Neutrophil (primary cell): ENCODE data around the gene PLEKHB2.

ENCODE experiments used
- H3K27ac ChIP-seq: fragments of 200-600 bp; sonication (generic); 2 replicates; pipeline ENCODE4 v1.5.1; 2016; ENCODE audit warnings: mild to moderate bottlenecking, moderate library complexity
- H3K27me3 ChIP-seq: fragments of 200-600 bp; sonication (generic); 2 replicates; pipeline ENCODE4 v1.6.0; 2016; ENCODE audit warnings: mild to moderate bottlenecking
- H3K36me3 ChIP-seq: fragments of 200-600 bp; sonication (generic); 2 replicates; pipeline ENCODE4 v1.5.1; 2017
- H3K4me1 ChIP-seq, 2 experiments: fragments of 200-600 bp in 1 of 2; sonication (generic) in 1 of 2; 1 replicate in 1 of 2; 2 replicates in 1 of 2; pipeline versions ENCODE4 v1.5.1 to v1.6.1; 2013 to 2016; ENCODE audit warnings: low read depth in 1 of 2, low read length in 1 of 2, mild to moderate bottlenecking in 1 of 2, moderate library complexity in 1 of 2; ENCODE audit not compliant: control insufficient read depth in 1 of 2, insufficient read depth in 1 of 2
- H3K4me3 ChIP-seq, 2 experiments: fragments of 200-600 bp in 1 of 2; sonication (generic) in 1 of 2; 1 replicate in 1 of 2; 2 replicates in 1 of 2; pipeline ENCODE4 v1.5.1; 2013 to 2016; ENCODE audit warnings: low read depth in 1 of 2, low read length in 1 of 2, mild to moderate bottlenecking in 1 of 2, moderate library complexity in 1 of 2
- H3K9me3 ChIP-seq: fragments of 200-600 bp; sonication (generic); 2 replicates; pipeline ENCODE4 v1.5.1; 2016
- TF ChIP-seq, protein P1 (sequence below): fragments of 200-600 bp; sonication (generic); IDR thresholded peaks from 2 replicates; pipeline ENCODE4 v1.5.1; 2016; ENCODE audit warnings: antibody characterized with exemption

The PLEKHB2 gene

DNA sequence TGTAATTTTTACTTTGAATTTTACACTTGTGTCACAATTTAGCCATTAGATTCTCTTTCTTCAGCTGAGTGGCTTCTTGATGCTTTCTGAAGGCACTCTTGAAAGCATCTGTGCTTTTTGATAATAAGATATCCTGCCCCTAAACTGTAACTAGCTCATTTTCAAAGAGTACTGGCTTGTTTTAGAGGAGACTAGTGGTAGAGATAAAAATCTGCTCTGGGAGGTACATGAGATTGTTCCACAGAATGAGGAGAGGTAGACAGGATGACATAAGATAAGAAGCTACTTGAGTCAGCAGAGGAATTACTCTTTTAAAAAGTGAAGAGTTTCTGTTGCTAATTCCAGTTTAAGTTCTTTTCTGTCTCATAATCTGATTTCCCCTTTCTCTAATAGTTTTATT is 10.6 kb downstream of the PLEKHB2 start:
- Histone ChIP-seq H3K9me3 (no peaks in the 10 kb centered on the region), H3K27ac (no peak overlapping the region), H3K4me3 (no peak overlapping the region), H3K4me1 (peaks cover 4% of the 10 kb centered on the region in 2 experiments), H3K36me3 (peaks cover 3% of the 10 kb centered on the region), H3K27me3 (no peaks in the 10 kb centered on the region)
- TF ChIP-seq, protein P1, sequence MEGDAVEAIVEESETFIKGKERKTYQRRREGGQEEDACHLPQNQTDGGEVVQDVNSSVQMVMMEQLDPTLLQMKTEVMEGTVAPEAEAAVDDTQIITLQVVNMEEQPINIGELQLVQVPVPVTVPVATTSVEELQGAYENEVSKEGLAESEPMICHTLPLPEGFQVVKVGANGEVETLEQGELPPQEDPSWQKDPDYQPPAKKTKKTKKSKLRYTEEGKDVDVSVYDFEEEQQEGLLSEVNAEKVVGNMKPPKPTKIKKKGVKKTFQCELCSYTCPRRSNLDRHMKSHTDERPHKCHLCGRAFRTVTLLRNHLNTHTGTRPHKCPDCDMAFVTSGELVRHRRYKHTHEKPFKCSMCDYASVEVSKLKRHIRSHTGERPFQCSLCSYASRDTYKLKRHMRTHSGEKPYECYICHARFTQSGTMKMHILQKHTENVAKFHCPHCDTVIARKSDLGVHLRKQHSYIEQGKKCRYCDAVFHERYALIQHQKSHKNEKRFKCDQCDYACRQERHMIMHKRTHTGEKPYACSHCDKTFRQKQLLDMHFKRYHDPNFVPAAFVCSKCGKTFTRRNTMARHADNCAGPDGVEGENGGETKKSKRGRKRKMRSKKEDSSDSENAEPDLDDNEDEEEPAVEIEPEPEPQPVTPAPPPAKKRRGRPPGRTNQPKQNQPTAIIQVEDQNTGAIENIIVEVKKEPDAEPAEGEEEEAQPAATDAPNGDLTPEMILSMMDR, result no peak

DNA sequence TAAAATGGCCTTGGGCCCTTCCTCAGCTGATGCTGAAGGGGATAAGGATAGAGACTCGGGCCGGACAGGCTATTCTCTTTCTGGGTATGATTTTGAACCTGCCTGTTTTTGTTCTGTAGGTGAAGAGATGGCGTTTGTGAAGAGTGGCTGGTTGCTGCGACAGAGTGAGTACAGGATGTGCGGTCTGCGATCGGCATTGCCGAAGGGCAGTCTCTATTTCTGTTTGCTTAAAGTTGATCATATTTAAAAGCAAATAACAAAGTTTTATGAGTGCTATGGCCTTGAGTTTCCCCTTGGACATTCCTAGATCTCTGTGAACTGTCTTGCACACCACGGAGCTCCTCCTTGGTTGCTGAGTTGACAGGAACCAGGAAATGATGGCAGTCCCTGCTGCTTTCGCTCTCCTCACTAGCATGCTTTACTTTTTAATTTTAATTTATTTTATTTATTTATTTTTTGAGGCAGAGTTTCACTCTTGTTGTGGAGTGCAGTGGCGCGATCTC is 15.7 kb downstream of the PLEKHB2 start:
- H3K36me3 ChIP-seq, result peaks cover 39% of the 10 kb centered on the region
- no peak overlapping the region for H3K4me3 ChIP-seq
- no peaks in the 10 kb centered on the region for H3K4me1 ChIP-seq
- H3K9me3 ChIP-seq, result no peaks in the 10 kb centered on the region
- no peak overlapping the region for H3K27ac ChIP-seq
- TF ChIP-seq, protein P1, result no peak
- no peaks in the 10 kb centered on the region for H3K27me3 ChIP-seq

DNA sequence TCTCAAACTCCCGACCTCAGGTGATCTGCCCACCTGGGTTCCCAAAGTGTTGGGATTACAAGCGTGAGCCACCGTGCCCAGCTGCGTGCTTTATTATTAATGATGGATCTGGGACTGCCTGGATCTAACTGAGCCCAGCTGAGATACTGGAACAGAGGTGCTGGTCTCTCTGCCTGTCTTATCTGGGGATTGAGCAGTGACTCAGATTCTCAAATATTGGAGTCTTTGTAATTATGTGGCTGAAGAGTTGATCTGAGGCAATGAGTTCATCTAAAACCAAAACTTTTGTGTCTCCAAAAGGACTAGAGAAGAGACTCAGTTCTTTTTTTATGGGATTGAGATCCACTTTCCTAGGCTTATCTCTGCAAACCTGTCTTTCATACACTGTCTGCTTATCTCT is 16.3 kb downstream of the PLEKHB2 start:
- no peaks in the 10 kb centered on the region for H3K9me3 ChIP-seq
- H3K4me1 ChIP-seq, result no peaks in the 10 kb centered on the region
- H3K27ac ChIP-seq, result no peak overlapping the region
- H3K27me3 ChIP-seq, result no peaks in the 10 kb centered on the region
- H3K4me3 ChIP-seq, result no peak overlapping the region
- TF ChIP-seq, protein P1, result no peak
- H3K36me3 ChIP-seq, result peaks cover 45% of the 10 kb centered on the region

DNA sequence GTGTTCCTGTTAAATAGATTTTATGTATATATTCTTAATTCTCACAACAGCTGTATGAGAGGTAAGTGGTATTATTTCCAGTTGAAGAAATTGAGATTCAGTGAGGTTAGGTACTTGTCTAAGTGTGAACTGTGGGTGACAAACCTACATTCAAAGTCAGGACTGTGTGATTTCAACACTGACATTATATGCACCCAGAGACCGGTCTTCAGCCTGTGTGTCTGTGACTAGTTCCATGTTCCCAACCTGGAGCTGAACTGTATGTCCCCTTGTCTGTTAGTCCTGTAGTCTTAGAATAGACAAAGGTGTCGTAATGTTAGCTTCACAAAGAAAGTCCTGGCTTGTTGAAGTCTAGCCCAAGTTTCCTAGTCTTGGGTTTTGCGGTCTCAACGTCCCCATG is 17.4 kb downstream of the PLEKHB2 start:
- TF ChIP-seq, protein P1, result no peak
- Histone ChIP-seq H3K27ac (no peak overlapping the region), H3K9me3 (no peaks in the 10 kb centered on the region), H3K36me3 (peaks cover 55% of the 10 kb centered on the region), H3K4me3 (no peak overlapping the region), H3K27me3 (no peaks in the 10 kb centered on the region), H3K4me1 (no peaks in the 10 kb centered on the region)

DNA sequence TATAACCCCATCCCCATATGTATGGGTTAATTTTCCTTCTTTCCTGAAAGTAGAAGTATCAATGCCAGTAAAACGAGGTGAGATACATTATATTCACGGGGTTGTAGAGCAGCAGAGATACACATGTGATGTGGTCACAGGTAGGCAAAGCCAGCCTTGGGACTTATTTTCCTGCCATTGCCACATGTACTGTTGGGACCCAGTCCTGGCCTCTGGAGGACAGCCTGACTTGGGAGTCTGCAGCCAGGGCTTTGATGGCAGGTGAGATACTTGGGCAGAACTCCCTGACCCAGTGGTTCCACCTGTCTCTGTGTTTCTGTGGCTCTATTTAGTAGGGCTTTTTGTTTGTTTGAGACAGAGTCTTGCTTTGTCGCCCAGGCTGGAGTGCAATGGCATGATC is 18.1 kb downstream of the PLEKHB2 start:
- Histone ChIP-seq H3K4me3 (no peak overlapping the region), H3K27ac (no peak overlapping the region), H3K27me3 (no peaks in the 10 kb centered on the region), H3K9me3 (no peaks in the 10 kb centered on the region), H3K4me1 (no peaks in the 10 kb centered on the region), H3K36me3 (peaks cover 62% of the 10 kb centered on the region)
- TF ChIP-seq, protein P1, result no peak

DNA sequence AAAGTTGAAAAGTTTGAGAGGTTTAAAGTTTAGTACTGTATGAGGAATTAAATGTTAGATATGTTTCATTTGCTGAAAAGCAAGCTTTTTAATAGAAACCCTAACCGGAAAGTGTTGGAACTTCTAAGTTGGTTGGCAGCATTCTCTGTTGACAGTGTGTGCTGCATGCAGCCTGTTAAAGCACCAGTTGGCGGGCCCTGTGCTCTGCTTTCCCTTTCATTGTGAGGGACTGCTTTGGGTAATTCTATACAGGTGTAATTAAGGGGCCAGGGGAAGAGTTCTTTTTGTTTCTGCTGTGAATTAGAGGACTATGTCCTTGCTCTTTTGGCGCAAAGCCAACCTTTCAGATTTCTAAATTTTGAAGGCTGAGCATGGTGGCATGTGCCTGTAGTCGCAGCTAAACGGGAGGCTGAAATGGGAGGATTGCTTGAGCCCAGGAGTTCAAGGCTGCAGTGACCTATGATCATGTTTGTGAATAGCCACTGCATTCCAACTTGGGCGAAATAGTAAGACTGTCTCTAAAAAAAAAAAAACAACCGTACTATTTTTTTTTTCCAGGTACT is 20.1 kb downstream of the PLEKHB2 start:
- peaks cover 83% of the 10 kb centered on the region for H3K36me3 ChIP-seq
- no peaks in the 10 kb centered on the region for H3K9me3 ChIP-seq
- TF ChIP-seq, protein P1, result no peak
- H3K4me1 ChIP-seq, result no peaks in the 10 kb centered on the region
- no peak overlapping the region for H3K27ac ChIP-seq
- H3K27me3 ChIP-seq, result no peaks in the 10 kb centered on the region
- no peak overlapping the region for H3K4me3 ChIP-seq
